Stimulated activated effector memory CD8-positive, alpha-beta T cell treated with anti-CD3 and anti-CD28 coated beads, Interleukin-12 subunit alpha, Interleukin-12 subunit beta, amount 100 ng/mL, for 72 hours (primary cell): ENCODE data around the gene SLC6A9.

Experiments
- ATAC-seq: fragments of 150-1000 bp; cut with Tn5 transposase; 2 replicates; pipeline ENCODE4 v1.10.0; 2021
- DNase-seq, 2 donors: peaks; one replicate each; pipeline ENCODE4 v3.0.0; 2021 to 2022; ENCODE audit warnings: low spot score in 2 of 2
- H3K27ac Mint-ChIP-seq: one replicate; pipeline ENCODE4 v1.8.0; 2022; ENCODE audit warnings: mild to moderate bottlenecking, mixed read lengths
- H3K36me3 Mint-ChIP-seq: one replicate; pipeline ENCODE4 v1.8.0; 2022; ENCODE audit warnings: mild to moderate bottlenecking, mixed read lengths
- H3K4me1 Mint-ChIP-seq: one replicate; pipeline ENCODE4 v1.8.0; 2022; ENCODE audit warnings: mixed read lengths
- H3K4me3 Mint-ChIP-seq: one replicate; pipeline ENCODE4 v1.8.0; 2022; ENCODE audit warnings: mild to moderate bottlenecking, mixed read lengths
- H3K9me3 Mint-ChIP-seq: one replicate; pipeline ENCODE4 v1.8.0; 2022; ENCODE audit warnings: mixed read lengths

The SLC6A9 gene

DNA sequence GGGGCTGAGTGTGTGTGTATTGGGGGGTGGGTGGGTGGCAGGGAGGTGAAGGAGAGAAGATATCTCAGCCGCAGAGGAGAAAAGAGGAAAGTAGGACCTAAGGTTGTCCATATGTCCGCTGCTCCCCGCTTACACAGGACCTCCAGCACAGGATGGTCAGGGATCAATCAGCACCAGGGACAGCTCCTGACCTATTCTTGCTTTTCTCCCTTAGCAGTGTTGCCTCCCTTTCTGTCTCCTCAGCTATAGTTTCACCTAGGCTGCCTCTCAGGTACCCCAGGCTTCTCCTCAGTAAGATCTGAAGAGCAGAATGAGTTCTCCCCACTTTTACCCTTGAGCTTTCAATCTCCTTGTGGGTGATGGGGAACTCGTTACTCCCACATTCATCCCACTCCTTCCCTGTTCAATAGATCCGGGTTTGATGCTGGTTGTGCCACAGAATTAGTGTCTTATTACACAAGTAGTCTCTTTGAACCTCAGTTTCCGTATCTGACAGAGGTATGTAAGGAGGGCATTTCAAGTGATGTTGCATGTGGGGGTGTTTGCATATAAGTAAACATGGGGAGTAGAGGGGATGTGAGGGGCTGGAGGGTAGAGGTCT is 62.8 kb downstream of the SLC6A9 start:
- H3K27ac Mint-ChIP-seq = no peak overlapping the region
- no peak for DNase-seq
- no peak for ATAC-seq
- H3K36me3 Mint-ChIP-seq = peaks cover 6% of the 10 kb centered on the region
- H3K4me3 Mint-ChIP-seq = no peak overlapping the region
- H3K4me1 Mint-ChIP-seq = peaks cover 23% of the 10 kb centered on the region
- H3K9me3 Mint-ChIP-seq = no peaks in the 10 kb centered on the region

GRCh38 chr1:43965316-43965715 is 65.9 kb downstream of the SLC6A9 start:
- Mint-ChIP-seq H3K4me3 (no peak overlapping the region), H3K4me1 (peaks cover 12% of the 10 kb centered on the region), H3K36me3 (no peaks in the 10 kb centered on the region), H3K9me3 (no peaks in the 10 kb centered on the region), H3K27ac (no peak overlapping the region)
- DNase-seq (no peak), ATAC-seq (no peak)

DNA sequence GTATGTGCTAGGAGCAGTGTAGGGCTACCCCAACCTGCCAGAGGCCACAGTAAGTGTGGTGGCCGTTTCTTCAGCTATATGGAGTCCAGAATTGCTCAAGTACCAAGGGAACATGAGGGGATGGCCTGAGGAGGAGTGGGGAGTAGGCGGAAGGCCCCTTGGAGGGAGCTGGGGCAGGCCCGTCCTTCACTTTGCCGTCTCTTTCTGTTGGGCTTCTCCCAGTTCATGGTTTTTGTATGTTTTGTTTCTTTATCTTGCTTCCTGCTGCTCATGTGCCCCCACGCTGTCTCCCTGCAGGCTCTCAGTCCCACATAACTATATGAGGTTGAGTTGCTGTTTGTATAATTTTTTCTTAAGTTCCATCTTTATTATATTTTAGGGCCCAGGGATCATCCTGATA is 67.4 kb downstream of the SLC6A9 start:
- Mint-ChIP-seq H3K27ac (no peak overlapping the region), H3K4me3 (no peak overlapping the region), H3K4me1 (no peaks in the 10 kb centered on the region), H3K9me3 (no peaks in the 10 kb centered on the region), H3K36me3 (no peaks in the 10 kb centered on the region)
- ATAC-seq (no peak), DNase-seq (no peak)

DNA sequence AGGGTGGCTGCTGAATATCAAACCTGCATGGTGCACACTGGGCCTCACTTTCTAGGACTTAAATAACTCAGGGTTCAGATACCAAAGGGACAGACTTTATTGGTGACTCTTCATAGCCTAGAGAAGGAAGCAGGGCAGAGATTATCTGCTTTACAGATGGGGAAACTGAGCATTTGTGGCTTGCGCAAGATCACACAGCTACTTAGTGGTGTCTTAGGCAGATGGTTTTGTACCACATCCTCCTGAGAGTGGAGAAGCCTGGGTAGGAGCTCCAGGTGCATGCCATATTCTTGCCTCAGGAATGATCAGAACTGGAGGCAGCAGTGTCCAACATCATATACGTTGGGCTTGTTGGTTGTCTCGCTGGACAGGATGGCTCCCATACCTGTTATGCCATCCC is 68.3 kb downstream of the SLC6A9 start:
- DNase-seq (no peak), ATAC-seq (no peak)
- Mint-ChIP-seq H3K27ac (no peak overlapping the region), H3K4me1 (no peaks in the 10 kb centered on the region), H3K9me3 (no peaks in the 10 kb centered on the region), H3K4me3 (no peak overlapping the region), H3K36me3 (no peaks in the 10 kb centered on the region)

DNA sequence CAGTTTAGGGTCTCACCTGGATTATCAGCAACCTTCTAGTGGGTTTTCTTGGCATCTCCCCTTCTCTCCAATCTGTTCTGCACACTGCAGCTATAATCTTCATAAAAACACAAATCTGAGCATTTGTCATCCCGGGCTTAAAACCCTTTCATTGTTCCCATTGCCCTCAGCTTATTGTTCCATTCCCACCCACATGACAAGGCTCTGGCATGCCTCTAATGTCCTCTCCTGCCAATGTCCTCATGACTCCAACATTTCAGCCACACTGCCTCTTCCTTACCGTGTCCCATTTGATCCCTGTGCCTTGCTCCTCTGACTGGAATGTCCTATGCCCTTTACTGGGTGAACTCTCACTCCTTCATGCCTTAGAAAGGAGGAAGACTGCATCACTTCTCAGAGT is 68.9 kb downstream of the SLC6A9 start:
- H3K4me1 Mint-ChIP-seq = no peaks in the 10 kb centered on the region

GRCh38 chr1:43961692-43962091 is 69.6 kb downstream of the SLC6A9 start:
- no peak for ATAC-seq

More for the DNA sequence above, 68.9 kb downstream of the SLC6A9 start:
- Mint-ChIP-seq H3K9me3 (no peaks in the 10 kb centered on the region), H3K4me3 (no peak overlapping the region), H3K27ac (no peak overlapping the region), H3K36me3 (peaks cover 7% of the 10 kb centered on the region)
- no peak for DNase-seq
- no peak for ATAC-seq

GRCh38 chr1:43960798-43961197 is 70.5 kb downstream of the SLC6A9 start:
- no peaks in the 10 kb centered on the region for H3K4me1 Mint-ChIP-seq
- no peak for ATAC-seq
- H3K9me3 Mint-ChIP-seq = no peaks in the 10 kb centered on the region
- H3K27ac Mint-ChIP-seq = peak overlapping the region; percentile 33
- DNase-seq = no peak
- H3K36me3 Mint-ChIP-seq = peaks cover 11% of the 10 kb centered on the region
- no peak overlapping the region for H3K4me3 Mint-ChIP-seq

More at GRCh38 chr1:43961692-43962091, 69.6 kb downstream of the SLC6A9 start:
- no peak for DNase-seq
- H3K27ac Mint-ChIP-seq = no peak overlapping the region
- no peaks in the 10 kb centered on the region for H3K9me3 Mint-ChIP-seq
- no peak overlapping the region for H3K4me3 Mint-ChIP-seq
- H3K36me3 Mint-ChIP-seq = peaks cover 11% of the 10 kb centered on the region
- H3K4me1 Mint-ChIP-seq = no peaks in the 10 kb centered on the region

DNA sequence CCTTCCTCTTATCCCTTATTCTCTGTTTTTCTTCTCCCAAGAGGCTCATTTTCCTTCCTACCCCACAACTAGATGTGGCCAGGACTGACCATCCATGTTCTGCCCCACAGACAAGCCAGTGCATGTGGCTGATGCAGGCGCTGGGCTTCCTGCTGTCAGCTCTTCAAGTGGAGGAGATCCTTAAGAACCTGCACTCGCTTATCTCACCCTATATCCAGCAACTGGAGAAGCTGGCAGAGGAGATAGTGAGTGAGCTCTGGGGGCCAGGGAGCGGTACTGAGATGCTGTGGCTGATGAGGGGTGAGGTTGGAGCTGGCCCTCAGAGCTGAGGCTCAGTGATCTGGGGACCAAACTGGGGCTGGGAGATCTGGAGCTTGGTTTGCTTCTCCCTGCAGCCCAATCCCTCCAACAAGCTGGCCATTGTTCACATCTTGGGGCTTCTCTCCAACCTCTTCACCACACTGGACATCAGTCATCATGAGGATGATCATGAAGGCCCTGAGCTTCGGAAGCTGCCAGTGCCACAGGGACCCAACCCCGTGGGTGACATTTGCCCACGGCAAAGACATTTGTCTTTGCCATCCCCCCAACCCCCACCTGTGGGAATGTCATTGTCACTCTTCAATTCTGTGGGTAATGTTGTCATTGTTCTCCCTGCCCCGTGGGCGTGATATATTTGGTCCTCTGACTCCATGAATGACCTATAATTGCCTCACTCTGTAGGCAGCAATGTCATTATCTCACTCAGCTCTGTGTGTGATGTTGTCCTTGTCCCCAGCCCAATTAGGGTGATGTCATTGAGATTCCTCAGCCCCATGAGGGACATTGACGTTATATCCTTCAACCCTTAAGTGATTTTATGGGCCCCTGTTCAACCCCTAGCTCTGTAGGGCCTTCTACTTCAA is 72.7 kb downstream of the SLC6A9 start:
- no peaks in the 10 kb centered on the region for H3K4me1 Mint-ChIP-seq
- no peak for ATAC-seq
- no peaks in the 10 kb centered on the region for H3K9me3 Mint-ChIP-seq
- peaks cover 11% of the 10 kb centered on the region for H3K36me3 Mint-ChIP-seq
- H3K27ac Mint-ChIP-seq = no peak overlapping the region
- no peak for DNase-seq
- no peak overlapping the region for H3K4me3 Mint-ChIP-seq

DNA sequence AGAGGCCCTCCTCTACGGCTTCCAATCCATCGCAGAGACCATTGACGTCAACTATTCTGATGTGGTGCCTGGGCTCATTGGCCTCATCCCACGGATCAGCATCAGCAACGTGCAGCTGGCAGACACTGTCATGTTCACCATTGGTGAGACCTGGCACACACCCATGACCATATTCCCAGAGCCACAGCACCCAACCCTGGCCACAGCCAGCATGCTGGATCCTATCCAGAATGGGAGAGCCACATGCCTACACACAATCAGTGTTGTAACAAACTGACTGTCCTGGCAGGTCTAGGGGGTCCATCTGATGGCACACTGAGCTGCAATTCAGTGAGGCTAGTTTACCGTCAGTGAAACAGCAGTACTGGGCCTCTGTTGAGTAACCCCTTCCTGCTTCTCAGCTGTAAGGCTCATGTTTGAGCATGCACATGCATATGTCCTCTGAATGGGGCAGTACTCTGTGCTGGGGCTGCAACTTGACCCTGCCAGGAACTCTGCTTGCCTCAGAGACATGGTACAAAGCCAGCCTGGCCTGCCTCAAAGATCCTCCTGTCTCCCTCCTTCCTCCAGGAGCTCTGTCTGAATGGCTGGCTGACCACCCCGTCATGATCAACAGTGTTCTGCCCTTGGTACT is 73.7 kb downstream of the SLC6A9 start:
- no peaks in the 10 kb centered on the region for H3K9me3 Mint-ChIP-seq
- peaks cover 11% of the 10 kb centered on the region for H3K36me3 Mint-ChIP-seq
- no peak for DNase-seq
- no peak for ATAC-seq
- H3K4me3 Mint-ChIP-seq = no peak overlapping the region
- peak overlapping the region; percentile 13 for H3K27ac Mint-ChIP-seq
- no peaks in the 10 kb centered on the region for H3K4me1 Mint-ChIP-seq

GRCh38 chr1:43956234-43956633 is 75.0 kb downstream of the SLC6A9 start:
- no peak overlapping the region for H3K27ac Mint-ChIP-seq
- peaks cover 11% of the 10 kb centered on the region for H3K36me3 Mint-ChIP-seq
- no peak overlapping the region for H3K4me3 Mint-ChIP-seq
- peaks cover 3% of the 10 kb centered on the region for H3K4me1 Mint-ChIP-seq
- DNase-seq (no peak), ATAC-seq (no peak)
- no peaks in the 10 kb centered on the region for H3K9me3 Mint-ChIP-seq

DNA sequence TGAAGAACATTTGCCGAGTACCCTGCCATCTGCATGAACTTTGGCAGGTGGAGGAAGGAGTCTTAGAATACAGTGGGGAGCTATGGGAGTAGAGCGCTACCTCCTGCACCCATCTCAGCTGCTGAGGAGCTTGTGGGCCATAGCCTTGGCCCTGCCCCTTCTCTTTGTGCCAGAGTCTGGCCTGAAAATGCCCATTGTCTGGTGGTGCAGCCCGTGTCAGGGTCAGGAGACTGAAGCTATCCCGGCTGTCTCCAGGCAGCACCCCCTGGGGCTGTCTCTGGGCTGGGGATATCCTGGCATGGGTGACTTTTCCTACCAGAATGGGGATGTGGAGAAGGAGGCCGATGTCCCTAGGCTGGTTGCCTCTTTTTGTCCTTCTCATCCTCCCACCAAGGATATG is 77.2 kb downstream of the SLC6A9 start:
- DNase-seq (no peak), ATAC-seq (no peak)
- Mint-ChIP-seq H3K27ac (peak overlapping the region; percentile 5), H3K4me3 (no peak overlapping the region), H3K36me3 (peaks cover 11% of the 10 kb centered on the region), H3K9me3 (no peaks in the 10 kb centered on the region), H3K4me1 (peaks cover 16% of the 10 kb centered on the region)

DNA sequence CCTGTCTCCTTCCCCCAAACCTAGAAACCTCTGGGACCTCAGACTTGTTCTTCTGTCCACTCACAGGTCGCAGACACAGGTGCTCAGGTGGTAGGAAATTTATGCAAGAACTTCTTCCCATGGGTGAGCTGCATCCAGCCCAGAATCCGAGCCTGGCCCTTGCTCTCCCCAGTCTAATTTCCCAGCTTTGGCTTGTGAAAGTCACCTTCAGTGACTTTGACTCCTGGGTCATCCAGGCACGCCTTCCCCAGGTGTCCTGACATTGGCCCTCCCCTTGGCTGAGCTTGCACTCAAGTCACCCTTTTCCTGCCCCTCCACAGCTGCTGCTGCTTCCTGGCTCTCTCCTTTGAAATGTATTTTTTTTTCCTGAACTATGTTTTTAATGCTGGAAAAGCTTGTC is 77.9 kb downstream of the SLC6A9 start:
- H3K27ac Mint-ChIP-seq = no peak overlapping the region
- H3K4me3 Mint-ChIP-seq = no peak overlapping the region
- DNase-seq (no peak), ATAC-seq (no peak)
- H3K4me1 Mint-ChIP-seq = peaks cover 22% of the 10 kb centered on the region
- H3K9me3 Mint-ChIP-seq = no peaks in the 10 kb centered on the region
- H3K36me3 Mint-ChIP-seq = peaks cover 11% of the 10 kb centered on the region

DNA sequence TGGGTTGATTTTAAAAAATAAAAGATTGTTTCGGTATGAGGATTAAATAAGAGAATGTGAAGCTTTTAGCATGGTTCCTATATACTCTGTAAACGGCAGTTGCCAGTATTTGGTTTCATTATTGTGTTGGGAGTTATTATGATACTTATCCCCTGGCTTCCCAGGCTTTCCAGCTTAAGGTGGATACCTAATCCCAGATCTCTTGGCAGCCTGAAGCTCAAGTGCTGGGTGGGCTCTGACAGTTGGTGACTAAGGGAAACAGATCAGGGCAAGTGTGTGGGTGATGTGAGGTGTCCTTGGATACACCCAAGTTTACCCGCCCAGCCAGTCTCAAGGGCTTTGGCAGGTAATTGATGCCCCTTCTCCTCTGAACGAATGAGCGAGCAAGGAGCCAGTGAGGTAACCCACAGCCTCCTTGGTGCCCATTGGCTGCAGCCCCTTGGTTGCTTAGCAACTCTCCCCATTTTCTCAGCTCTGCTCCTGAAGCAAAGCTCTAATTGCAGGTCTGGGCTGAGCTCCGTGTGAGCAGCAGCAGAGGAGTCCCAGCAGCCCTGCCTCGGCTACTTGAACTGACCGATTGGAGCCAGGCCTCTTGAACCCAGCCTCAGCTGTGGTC is 78.4 kb downstream of the SLC6A9 start:
- DNase-seq (no peak), ATAC-seq (no peak)
- Mint-ChIP-seq H3K4me3 (no peak overlapping the region), H3K4me1 (peaks cover 27% of the 10 kb centered on the region), H3K27ac (no peak overlapping the region), H3K9me3 (no peaks in the 10 kb centered on the region), H3K36me3 (peaks cover 9% of the 10 kb centered on the region)

GRCh38 chr1:43951021-43951985 is 80.0 kb downstream of the SLC6A9 start:
- Mint-ChIP-seq H3K36me3 (peaks cover 2% of the 10 kb centered on the region), H3K4me3 (no peak overlapping the region), H3K4me1 (peaks cover 37% of the 10 kb centered on the region), H3K27ac (peak overlapping the region; percentile 29), H3K9me3 (no peaks in the 10 kb centered on the region)
- ATAC-seq (no peak), DNase-seq (no peak)
